Measurements from ENCODE around the gene TFAP2C.

The TFAP2C gene

DNA sequence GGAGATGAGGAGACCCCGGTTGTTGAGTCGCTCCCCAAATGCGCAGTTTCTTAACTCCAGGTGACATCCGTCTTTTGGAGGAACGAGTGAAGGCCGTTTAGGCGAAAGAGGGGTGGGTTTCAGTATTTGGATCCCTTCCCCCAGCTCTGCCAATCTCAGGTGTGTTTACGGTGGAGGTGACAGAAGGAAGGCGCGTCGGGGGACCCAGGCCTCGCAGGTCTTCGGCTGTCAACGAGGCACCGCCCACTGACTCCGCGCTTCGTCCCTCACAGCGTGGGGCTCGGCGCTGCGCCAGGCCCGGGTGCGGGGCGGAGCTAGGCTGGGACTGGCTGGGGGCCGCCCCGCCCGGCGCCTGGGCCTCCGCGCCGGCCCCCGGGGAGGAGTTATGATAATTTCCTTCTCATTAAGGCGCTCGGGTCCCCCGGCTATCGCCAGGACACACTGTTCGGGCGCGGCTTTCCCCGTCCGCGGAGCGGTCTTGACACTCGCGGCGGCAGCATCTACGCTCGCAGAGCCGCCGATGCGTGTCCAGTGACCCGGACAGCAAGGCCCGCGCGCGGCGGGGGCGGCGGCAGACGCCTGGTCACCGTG, at the start of gene TFAP2C:
TSS of gene TFAP2C (plus strand) at position 434 of the 591 bp plus-strand sequence. CDS start 239 bp downstream, outside the sequence.
- H3K4me3 ChIP-seq (ENCODE audit: low read length): peak within 1 kb of the TSS; percentile 98
- TF ChIP-seq, protein P1, sequence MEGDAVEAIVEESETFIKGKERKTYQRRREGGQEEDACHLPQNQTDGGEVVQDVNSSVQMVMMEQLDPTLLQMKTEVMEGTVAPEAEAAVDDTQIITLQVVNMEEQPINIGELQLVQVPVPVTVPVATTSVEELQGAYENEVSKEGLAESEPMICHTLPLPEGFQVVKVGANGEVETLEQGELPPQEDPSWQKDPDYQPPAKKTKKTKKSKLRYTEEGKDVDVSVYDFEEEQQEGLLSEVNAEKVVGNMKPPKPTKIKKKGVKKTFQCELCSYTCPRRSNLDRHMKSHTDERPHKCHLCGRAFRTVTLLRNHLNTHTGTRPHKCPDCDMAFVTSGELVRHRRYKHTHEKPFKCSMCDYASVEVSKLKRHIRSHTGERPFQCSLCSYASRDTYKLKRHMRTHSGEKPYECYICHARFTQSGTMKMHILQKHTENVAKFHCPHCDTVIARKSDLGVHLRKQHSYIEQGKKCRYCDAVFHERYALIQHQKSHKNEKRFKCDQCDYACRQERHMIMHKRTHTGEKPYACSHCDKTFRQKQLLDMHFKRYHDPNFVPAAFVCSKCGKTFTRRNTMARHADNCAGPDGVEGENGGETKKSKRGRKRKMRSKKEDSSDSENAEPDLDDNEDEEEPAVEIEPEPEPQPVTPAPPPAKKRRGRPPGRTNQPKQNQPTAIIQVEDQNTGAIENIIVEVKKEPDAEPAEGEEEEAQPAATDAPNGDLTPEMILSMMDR (conservative IDR thresholded peaks at IDR 0.05; ENCODE audit: low read length): no peak
- peak; percentile 76 for DNase-seq (ENCODE audit: low read depth)

DNA sequence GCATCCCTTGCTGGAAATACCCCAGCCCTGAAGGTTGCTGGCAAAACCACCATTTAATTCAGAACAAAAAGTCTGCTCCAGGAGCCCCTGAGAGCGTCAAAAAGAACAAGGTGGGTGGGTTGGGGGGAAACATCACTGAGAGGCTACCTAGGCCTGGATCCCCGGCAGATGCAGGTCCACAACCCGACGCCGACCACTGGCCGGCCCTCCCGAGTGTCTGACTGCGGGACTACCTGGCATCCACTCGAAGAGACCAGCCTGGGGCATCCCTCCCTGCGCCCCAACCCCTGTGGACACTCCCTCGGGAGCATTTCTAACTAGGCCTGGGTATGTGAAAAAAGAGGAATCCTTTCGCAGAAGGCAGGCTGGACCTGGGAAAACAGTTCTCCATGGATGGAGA, 48.9 kb upstream of the TFAP2C start:
- H3K4me3 ChIP-seq (ENCODE audit: low read length): no peak overlapping the region
- no peak for DNase-seq (ENCODE audit: low read depth)
- TF ChIP-seq, protein P1 (conservative IDR thresholded peaks at IDR 0.05; ENCODE audit: low read length): no peak

DNA sequence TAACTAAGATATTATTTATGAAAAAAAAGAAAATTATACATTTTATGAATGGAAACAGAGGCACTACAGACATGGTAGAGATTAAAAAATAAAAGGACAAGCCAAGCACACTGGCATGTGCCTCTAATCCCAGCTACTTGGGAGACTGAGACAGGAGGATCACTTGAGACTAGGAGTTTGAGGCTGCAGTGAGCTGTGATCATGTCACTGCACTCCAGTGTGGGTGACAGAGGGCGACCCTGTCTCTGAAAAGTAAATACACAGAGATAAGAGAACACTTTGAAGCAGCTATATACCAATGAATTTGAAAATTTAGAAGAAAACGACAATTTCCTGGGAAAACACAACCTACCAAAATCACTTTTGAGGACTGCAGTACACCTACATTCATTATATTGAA, 47.4 kb upstream of the TFAP2C start:
- no peak for DNase-seq (ENCODE audit: low read depth)
- TF ChIP-seq, protein P1 (conservative IDR thresholded peaks at IDR 0.05; ENCODE audit: low read length): no peak
- H3K4me3 ChIP-seq (ENCODE audit: low read length): no peak overlapping the region

DNA sequence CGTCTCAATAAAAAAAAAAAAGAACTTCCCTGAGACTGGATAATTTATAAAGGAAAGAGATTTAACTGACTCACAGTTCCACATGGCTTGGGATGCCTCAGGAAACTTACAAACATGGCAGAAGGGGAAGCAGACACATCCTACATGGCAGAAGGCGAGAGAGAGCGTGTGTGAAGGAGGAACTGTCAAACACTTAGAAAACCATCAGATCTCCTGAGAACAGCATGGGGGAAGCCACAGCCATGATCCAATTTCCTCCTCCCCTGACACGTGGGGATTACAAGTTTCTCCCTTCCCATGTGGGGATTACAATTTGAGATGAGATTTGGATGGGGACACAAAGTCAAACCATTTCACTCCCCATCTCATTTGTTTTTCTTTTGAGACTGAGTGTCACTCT, 46.6 kb upstream of the TFAP2C start:
- TF ChIP-seq, protein P1 (conservative IDR thresholded peaks at IDR 0.05; ENCODE audit: low read length): no peak
- H3K4me3 ChIP-seq (ENCODE audit: low read length): no peak overlapping the region
- no peak for DNase-seq (ENCODE audit: low read depth)

DNA sequence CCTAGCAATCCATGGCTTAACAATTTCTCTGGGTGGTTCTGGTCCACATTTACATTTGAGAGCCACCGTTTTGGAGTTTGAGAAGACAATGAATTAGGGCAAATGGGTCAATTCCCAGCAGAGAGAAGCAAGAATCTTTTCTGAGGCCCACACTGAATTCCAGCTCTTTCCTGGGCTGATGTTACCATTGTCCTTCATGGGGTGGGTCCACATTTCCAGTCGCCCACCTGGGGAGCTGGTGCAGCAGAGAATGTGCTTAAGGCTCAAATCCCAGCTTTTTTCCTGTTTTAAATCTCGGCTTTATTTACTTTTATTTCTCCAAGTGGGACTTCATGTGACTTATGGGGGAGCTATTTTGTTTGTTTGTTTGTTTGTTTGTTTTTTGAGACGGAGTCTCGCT, 44.2 kb upstream of the TFAP2C start:
- H3K4me3 ChIP-seq (ENCODE audit: low read length): no peak overlapping the region
- TF ChIP-seq, protein P1 (conservative IDR thresholded peaks at IDR 0.05; ENCODE audit: low read length): no peak
- DNase-seq (ENCODE audit: low read depth): no peak

DNA sequence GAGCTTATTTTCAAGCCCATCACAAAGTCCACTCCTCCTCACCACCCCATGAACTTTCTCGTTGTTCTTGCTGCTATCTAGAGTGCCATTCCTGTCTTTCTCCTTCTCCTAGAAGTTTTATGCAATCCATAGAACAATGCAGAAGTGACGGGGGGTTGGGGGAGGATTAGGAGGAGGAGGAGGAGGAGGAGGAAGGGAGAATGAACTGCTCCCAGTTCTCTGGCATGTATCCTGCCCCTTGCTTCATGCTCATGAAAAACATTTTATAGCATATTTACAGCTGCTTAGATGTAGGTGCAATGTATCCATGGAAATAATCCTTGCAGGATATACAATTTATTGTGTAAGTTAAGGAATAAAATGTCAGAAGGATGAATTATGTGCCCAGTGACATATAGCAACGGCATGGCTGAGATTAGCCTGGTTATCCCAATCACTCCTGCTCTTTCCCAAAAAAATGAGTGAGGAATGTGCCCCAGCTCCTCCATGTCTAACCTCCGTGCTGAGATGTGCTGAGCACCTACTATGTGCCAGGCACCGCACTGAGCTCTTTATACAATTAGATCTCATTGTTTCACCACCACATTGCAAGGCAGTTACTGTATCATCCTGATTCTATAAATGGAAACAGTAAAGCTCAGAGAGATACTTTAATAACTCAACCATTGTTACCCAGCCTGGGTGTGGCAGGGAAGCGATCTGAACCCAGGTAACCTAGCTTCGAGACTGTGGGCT, 41.6 kb upstream of the TFAP2C start:
- H3K4me3 ChIP-seq (ENCODE audit: low read length): no peak overlapping the region
- TF ChIP-seq, protein P1 (conservative IDR thresholded peaks at IDR 0.05; ENCODE audit: low read length): no peak
- no peak for DNase-seq (ENCODE audit: low read depth)

DNA sequence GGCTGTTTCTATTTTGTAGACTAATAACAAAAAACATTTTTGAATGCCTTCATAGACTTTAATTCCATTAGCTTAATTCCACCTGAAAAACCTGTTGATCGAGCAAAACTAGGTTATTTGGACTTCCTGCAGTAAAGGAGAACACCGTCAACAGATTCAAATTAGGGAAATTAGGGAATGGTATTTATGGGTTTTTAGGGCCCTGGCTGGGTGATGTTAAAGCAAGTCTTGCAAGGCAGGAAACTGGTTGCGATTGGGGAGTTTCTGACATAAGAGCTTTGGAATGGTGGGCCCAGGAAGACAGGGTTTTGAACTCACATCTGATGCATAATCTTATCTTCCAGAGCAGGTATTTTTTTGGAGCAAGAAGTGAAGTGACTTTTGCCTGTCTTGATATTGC, 40.1 kb upstream of the TFAP2C start:
- TF ChIP-seq, protein P1 (conservative IDR thresholded peaks at IDR 0.05; ENCODE audit: low read length): no peak
- no peak overlapping the region for H3K4me3 ChIP-seq (ENCODE audit: low read length)
- no peak for DNase-seq (ENCODE audit: low read depth)
